Smooth muscle cell (in vitro differentiated cells): ENCODE results near the gene CYB5A. TPM values are rescaled to one million over a fixed set of nuclear protein-coding genes. Genes with fewer than 3 reads are reported as not detected.

ENCODE experiments used
- DNase-seq: peaks from one replicate; lab custom pipeline; 2025; ENCODE audit not compliant: unreplicated experiment; lab: John Stamatoyannopoulos, UW
- H2AFZ ChIP-seq: fragments of 200-600 bp; sonication (generic); 2 replicates; pipeline ENCODE4 v1.6.0; 2016; ENCODE audit warnings: antibody characterized with exemption, low read depth, mild to moderate bottlenecking
- H3F3A ChIP-seq: fragments of 200-600 bp; sonication (generic); 2 replicates; pipeline ENCODE4 v1.6.0; 2017; ENCODE audit warnings: antibody characterized with exemption, low read depth
- H3K27ac ChIP-seq: fragments of 200-600 bp; sonication (generic); 2 replicates; pipeline ENCODE4 v1.5.1; 2016; ENCODE audit warnings: low read depth, mild to moderate bottlenecking
- H3K27me3 ChIP-seq: fragments of 200-600 bp; sonication (generic); 2 replicates; pipeline ENCODE4 v1.6.1; 2016; ENCODE audit warnings: low read depth, mild to moderate bottlenecking
- H3K36me3 ChIP-seq: fragments of 200-600 bp; sonication (generic); 2 replicates; pipeline ENCODE4 v1.5.1; 2016; ENCODE audit warnings: low read depth
- H3K4me1 ChIP-seq: fragments of 200-600 bp; sonication (generic); 2 replicates; pipeline ENCODE4 v1.5.1; 2016; ENCODE audit warnings: low read depth
- H3K4me2 ChIP-seq: fragments of 200-600 bp; sonication (generic); 2 replicates; pipeline ENCODE4 v1.6.0; 2016; ENCODE audit warnings: mild to moderate bottlenecking
- H3K4me3 ChIP-seq: fragments of 200-600 bp; sonication (generic); 2 replicates; pipeline ENCODE4 v1.5.1; 2016; ENCODE audit warnings: mild to moderate bottlenecking
- H3K79me2 ChIP-seq: fragments of 200-600 bp; sonication (generic); 2 replicates; pipeline ENCODE4 v1.6.0; 2016; ENCODE audit warnings: low read depth, mild to moderate bottlenecking
- H3K9ac ChIP-seq: fragments of 200-600 bp; sonication (generic); 2 replicates; pipeline ENCODE4 v1.6.0; 2016; ENCODE audit warnings: low read depth
- H3K9me3 ChIP-seq: fragments of 200-600 bp; sonication (generic); replicated peaks from 2 replicates; pipeline ENCODE4 v1.5.1; 2016; ENCODE audit warnings: low read depth
- H4K20me1 ChIP-seq: fragments of 200-600 bp; sonication (generic); 2 replicates; pipeline ENCODE4 v1.6.0; 2016; ENCODE audit warnings: low read depth
- WGBS: methylation state at CpG from one replicate; pipeline ENCODE4 v1.1.7; 2016; ENCODE audit warnings: low lambda C conversion rate; 5-methylcytosine and 5-hydroxymethylcytosine counted together
- polyA plus RNA-seq: library from polyadenylated mRNA; unstranded; fragments of >200 nt; fragmentation: Nextera tagmentation; extraction: Ambion mirVana; gene quantifications from 2 replicates; pipeline ENCODE4 v1.2.1, GENCODE V29; 2016
- total RNA-seq: library from RNA; depleted of rRNA; stranded (reverse); fragments of >200 nt; gene quantifications from 2 replicates; pipeline ENCODE4 v1.2.3, GENCODE V29; 2014
- TF ChIP-seq, protein P1 (sequence below): fragments of 200-600 bp; sonication (generic); IDR thresholded peaks from 2 replicates; pipeline ENCODE4 v1.5.1; 2017; ENCODE audit warnings: borderline replicate concordance, mild to moderate bottlenecking, antibody characterized with exemption; ENCODE audit not compliant: insufficient read depth, poor library complexity, severe bottlenecking

The CYB5A gene
- total and polyA plus RNA-seq, 2 experiments from 2014 or later: 52.8 to 83.2 TPM

DNA sequence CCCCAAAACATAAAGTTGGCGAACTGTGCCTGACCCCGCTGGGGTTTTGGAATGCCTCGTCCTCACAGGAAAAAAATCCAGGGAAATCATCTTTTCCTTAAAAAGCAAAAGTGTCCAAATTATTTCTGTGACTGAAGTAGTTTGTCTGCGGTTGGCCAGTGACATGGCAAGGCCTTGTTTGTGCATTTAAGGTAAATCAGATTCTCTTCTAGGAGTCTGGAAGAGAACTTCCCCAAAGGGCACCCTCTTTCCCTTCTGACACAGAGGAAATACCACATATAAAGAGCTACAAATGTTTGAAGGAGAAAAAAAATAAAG, 737 bp upstream of the CYB5A start:
- Histone ChIP-seq H3K4me3 (peak overlapping the region; percentile 97), H3K9ac (no peak overlapping the region), H3K9me3 (no peaks in the 10 kb centered on the region), H3K4me1 (peaks cover 8% of the 10 kb centered on the region), H3K36me3 (no peaks in the 10 kb centered on the region), H4K20me1 (no peaks in the 10 kb centered on the region), H3F3A (peaks cover 7% of the 10 kb centered on the region), H3K4me2 (peak overlapping the region; percentile 99), H3K79me2 (peaks cover 7% of the 10 kb centered on the region), H3K27me3 (no peaks in the 10 kb centered on the region), H2AFZ (peak overlapping the region; percentile 96), H3K27ac (no peak overlapping the region)
- TF ChIP-seq, protein P1, sequence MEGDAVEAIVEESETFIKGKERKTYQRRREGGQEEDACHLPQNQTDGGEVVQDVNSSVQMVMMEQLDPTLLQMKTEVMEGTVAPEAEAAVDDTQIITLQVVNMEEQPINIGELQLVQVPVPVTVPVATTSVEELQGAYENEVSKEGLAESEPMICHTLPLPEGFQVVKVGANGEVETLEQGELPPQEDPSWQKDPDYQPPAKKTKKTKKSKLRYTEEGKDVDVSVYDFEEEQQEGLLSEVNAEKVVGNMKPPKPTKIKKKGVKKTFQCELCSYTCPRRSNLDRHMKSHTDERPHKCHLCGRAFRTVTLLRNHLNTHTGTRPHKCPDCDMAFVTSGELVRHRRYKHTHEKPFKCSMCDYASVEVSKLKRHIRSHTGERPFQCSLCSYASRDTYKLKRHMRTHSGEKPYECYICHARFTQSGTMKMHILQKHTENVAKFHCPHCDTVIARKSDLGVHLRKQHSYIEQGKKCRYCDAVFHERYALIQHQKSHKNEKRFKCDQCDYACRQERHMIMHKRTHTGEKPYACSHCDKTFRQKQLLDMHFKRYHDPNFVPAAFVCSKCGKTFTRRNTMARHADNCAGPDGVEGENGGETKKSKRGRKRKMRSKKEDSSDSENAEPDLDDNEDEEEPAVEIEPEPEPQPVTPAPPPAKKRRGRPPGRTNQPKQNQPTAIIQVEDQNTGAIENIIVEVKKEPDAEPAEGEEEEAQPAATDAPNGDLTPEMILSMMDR: no peak
- no peak for DNase-seq
- 31% methylated on average over 4 of the region's 4 CpGs for WGBS

DNA sequence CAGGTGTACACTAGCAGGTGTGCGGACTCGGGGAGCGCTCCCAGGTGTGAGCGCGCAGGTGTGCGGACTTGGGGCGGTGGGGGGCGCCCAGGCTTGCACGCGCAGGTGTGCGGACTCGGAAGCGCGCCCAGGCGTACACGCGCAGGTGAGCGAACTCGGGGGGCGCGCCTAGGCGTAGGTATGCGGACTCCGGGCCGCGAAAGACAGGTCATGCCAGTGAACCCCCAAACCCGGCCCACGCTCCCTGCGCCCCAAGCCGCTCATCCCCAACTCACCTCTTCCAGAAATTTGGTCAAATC, 342 bp downstream of the CYB5A start:
- Histone ChIP-seq H3K27me3 (no peaks in the 10 kb centered on the region), H2AFZ (peak overlapping the region; percentile 98), H4K20me1 (no peaks in the 10 kb centered on the region), H3K27ac (no peak overlapping the region), H3K79me2 (peaks cover 18% of the 10 kb centered on the region), H3K4me1 (peaks cover 8% of the 10 kb centered on the region), H3F3A (peaks cover 7% of the 10 kb centered on the region), H3K9ac (peak overlapping the region; percentile 24), H3K9me3 (no peaks in the 10 kb centered on the region), H3K4me3 (peak overlapping the region; percentile 97), H3K36me3 (no peaks in the 10 kb centered on the region), H3K4me2 (peak overlapping the region; percentile 99)
- under 1% methylated on average over 27 of the region's 30 CpGs for WGBS
- TF ChIP-seq, protein P1: no peak
- DNase-seq: no peak

DNA sequence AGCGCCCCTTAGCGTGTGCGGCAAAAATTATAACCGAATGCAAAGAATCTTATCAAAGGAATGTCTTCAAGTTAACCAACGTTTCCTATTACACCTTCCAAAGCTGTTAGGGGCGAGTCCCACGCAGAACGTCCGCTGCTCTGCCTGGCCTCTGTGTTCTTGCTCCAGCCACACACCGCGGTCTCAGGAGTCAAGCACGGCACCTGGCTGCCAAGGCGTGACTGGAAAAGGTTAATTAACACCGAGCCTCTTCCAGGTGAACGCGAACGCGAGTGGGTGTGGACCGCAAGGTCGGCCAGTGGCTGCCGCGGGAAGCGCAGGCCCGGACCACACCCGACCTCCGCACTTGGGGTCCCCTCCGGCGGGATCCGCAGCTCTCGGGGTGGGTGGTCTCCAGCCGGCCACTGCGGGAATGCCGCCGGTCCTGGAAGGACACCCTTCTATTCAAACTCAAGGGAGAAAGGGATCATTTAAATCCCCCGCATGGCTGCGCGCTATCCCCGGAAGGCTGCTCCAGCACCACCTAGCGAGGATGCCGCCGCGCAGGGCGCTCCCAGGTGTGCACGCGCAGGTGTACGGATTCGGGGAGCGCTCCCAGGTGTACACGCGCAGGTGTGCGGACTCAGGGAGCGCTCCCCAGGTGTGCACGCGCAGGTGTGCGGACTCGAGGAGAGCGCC, 830 bp downstream of the CYB5A start:
- 8% methylated on average over 57 of the region's 57 CpGs for WGBS
- H3K27me3 ChIP-seq: no peaks in the 10 kb centered on the region
- H3F3A ChIP-seq: peaks cover 7% of the 10 kb centered on the region
- peak overlapping the region; percentile 99 for H3K4me2 ChIP-seq
- H3K36me3 ChIP-seq: no peaks in the 10 kb centered on the region
- peaks cover 8% of the 10 kb centered on the region for H3K4me1 ChIP-seq
- H3K9ac ChIP-seq: peak overlapping the region; percentile 24
- TF ChIP-seq, protein P1: no peak
- H3K79me2 ChIP-seq: peaks cover 23% of the 10 kb centered on the region
- no peaks in the 10 kb centered on the region for H4K20me1 ChIP-seq
- H3K27ac ChIP-seq: no peak overlapping the region
- no peak for DNase-seq
- peak overlapping the region; percentile 98 for H2AFZ ChIP-seq
- H3K4me3 ChIP-seq: peak overlapping the region; percentile 97
- H3K9me3 ChIP-seq: no peaks in the 10 kb centered on the region

DNA sequence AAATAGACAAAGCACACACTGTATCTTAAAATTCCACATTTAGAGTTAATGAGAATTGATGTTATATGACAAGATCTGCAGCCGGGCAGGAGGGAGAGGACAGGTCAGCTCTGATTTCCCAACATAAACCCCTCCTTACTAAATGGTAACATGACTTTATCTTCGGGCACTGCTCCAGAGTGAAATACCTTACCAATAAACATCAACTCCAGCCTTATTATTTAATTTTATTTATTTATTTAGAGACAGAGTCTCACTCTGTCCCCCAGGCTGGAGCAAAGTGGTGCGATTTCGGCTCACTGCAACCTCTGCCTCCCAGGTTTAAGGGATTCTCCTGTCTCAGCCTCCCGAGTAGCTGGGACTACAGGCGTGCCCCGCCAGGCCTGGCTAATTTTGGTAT, 1.7 kb downstream of the CYB5A start:
- TF ChIP-seq, protein P1: no peak
- no peaks in the 10 kb centered on the region for H3K27me3 ChIP-seq
- H3K9ac ChIP-seq: no peak overlapping the region
- H3K4me3 ChIP-seq: peak overlapping the region; percentile 97
- no peak overlapping the region for H3K27ac ChIP-seq
- H3K36me3 ChIP-seq: no peaks in the 10 kb centered on the region
- peaks cover 7% of the 10 kb centered on the region for H3F3A ChIP-seq
- H3K79me2 ChIP-seq: peaks cover 25% of the 10 kb centered on the region
- no peak overlapping the region for H2AFZ ChIP-seq
- no peak overlapping the region for H3K4me2 ChIP-seq
- H4K20me1 ChIP-seq: no peaks in the 10 kb centered on the region
- H3K9me3 ChIP-seq: no peaks in the 10 kb centered on the region
- DNase-seq: no peak
- 93% methylated on average over 7 of the region's 7 CpGs for WGBS
- H3K4me1 ChIP-seq: peaks cover 8% of the 10 kb centered on the region
